Right atrium auricular region (tissue), 2 donors: ENCODE results near the gene EFNA5. TPM values are rescaled to one million over a fixed set of nuclear protein-coding genes. Genes with fewer than 3 reads are reported as not detected.
"Not testable (repeated sequence)": the region's sequence is repeated elsewhere in the genome, so short reads cannot be mapped to it uniquely, and the experiment has no call there.

Experiments
- DNase-seq: peaks from one replicate; pipeline ENCODE4 v3.0.0-alpha.2; 2019; ENCODE audit warnings: low spot score
- H3K27ac ChIP-seq, 2 donors: fragments of 200-600 bp; sonication (generic); 1 replicate in 1 of 2; 2 replicates in 1 of 2; pipeline ENCODE4 v1.5.1; 2016 to 2019
- H3K27me3 ChIP-seq, 2 donors: fragments of 200-600 bp; sonication (generic); one replicate each; pipeline versions ENCODE4 v1.5.1 to v1.6.0; 2017 to 2019
- H3K36me3 ChIP-seq: fragments of 200-600 bp; sonication (generic); one replicate; pipeline ENCODE4 v1.5.1; 2016
- H3K4me1 ChIP-seq, 2 donors: fragments of 200-600 bp; sonication (generic); one replicate each; pipeline versions ENCODE4 v1.5.1 to v1.6.0; 2017 to 2019
- H3K4me3 ChIP-seq, 2 donors: fragments of 200-600 bp; sonication (generic); 1 replicate in 1 of 2; 2 replicates in 1 of 2; pipeline ENCODE4 v1.5.1; 2017 to 2019; ENCODE audit warnings: mild to moderate bottlenecking in 1 of 2, moderate library complexity in 1 of 2
- H3K9me3 ChIP-seq, 2 donors: fragments of 200-600 bp; sonication (generic); one replicate each; pipeline ENCODE4 v1.5.1; 2019
- total RNA-seq, 2 donors: library from RNA; depleted of rRNA; stranded (reverse); fragments of >200 nt; gene quantifications; one replicate each; pipeline ENCODE4 v1.1.0, GENCODE V29; 2016
- TF ChIP-seq, protein P1 (sequence below), 2 donors: fragments of 200-600 bp; sonication (generic); IDR thresholded peaks; one replicate each; pipeline ENCODE4 v1.5.1; 2019; ENCODE audit warnings: antibody characterized with exemption in 2 of 2

The EFNA5 gene
- total RNA-seq, 2 donors from 2014 or later = 17.0 to 19.2 TPM

DNA sequence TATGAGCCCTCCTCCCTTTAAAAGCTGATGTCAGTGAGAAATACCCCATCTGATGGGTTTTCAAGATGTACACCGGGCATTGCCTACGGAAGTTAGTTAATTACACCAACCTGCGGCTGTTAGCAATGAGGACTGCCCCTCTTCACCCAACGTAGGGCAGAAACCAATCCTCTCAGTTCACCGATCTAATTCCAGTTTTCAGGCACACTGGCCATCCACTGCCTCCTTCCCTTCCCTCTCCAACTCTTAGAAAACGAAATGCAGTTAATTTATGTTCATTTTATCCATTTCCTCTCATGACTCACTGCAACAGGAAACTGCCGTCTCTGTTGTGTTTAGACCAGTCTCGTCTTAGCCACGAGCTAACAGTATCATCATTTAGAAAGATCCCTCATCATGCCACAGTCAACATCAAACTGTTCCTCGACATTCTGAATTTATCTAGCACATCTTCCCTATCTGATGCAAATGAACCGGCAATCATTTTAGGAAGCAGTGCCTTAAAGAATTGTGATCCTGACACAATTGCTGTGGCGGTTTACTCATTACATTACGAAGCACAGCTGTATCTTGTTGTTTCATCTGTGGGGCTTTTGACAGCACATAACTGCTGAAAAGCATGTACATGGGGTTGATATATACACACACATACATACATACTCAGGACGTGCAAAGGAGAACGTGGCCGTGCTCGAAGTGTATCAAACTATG is 168.6 kb downstream of the EFNA5 start:
- Histone ChIP-seq H3K4me3 (no peak overlapping the region), H3K9me3 (no peaks in the 10 kb centered on the region), H3K27ac (no peak overlapping the region), H3K36me3 (no peaks in the 10 kb centered on the region), H3K4me1 (no peaks in the 10 kb centered on the region), H3K27me3 (no peaks in the 10 kb centered on the region)
- TF ChIP-seq, protein P1, sequence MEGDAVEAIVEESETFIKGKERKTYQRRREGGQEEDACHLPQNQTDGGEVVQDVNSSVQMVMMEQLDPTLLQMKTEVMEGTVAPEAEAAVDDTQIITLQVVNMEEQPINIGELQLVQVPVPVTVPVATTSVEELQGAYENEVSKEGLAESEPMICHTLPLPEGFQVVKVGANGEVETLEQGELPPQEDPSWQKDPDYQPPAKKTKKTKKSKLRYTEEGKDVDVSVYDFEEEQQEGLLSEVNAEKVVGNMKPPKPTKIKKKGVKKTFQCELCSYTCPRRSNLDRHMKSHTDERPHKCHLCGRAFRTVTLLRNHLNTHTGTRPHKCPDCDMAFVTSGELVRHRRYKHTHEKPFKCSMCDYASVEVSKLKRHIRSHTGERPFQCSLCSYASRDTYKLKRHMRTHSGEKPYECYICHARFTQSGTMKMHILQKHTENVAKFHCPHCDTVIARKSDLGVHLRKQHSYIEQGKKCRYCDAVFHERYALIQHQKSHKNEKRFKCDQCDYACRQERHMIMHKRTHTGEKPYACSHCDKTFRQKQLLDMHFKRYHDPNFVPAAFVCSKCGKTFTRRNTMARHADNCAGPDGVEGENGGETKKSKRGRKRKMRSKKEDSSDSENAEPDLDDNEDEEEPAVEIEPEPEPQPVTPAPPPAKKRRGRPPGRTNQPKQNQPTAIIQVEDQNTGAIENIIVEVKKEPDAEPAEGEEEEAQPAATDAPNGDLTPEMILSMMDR (IDR thresholded peaks at IDR 0.05) = no peak
- no peak for DNase-seq

DNA sequence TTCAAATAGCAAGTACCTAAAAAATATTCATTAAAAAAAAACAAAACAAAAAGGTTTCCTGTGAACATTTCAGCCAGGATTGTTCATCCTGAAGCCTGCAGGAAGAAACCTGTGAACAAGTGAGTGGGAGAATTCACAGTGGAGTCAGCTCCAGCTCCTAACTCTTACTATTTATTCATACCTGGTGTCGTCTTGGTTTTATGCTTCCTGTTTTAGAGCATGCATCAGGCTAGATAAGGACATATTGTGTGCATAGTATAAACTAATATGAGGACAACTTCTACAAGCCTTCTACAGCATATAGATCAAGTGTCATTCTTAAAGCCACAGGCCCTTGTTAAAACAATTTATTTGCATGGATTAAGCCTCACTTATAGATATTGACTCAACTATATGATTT is 169.9 kb downstream of the EFNA5 start:
- H3K27me3 ChIP-seq = no peaks in the 10 kb centered on the region
- DNase-seq = no peak
- TF ChIP-seq, protein P1 (IDR thresholded peaks at IDR 0.05) = no peak
- H3K4me3 ChIP-seq = no peak overlapping the region
- H3K9me3 ChIP-seq = no peaks in the 10 kb centered on the region
- H3K4me1 ChIP-seq = no peaks in the 10 kb centered on the region
- H3K36me3 ChIP-seq = no peaks in the 10 kb centered on the region
- no peak overlapping the region for H3K27ac ChIP-seq

DNA sequence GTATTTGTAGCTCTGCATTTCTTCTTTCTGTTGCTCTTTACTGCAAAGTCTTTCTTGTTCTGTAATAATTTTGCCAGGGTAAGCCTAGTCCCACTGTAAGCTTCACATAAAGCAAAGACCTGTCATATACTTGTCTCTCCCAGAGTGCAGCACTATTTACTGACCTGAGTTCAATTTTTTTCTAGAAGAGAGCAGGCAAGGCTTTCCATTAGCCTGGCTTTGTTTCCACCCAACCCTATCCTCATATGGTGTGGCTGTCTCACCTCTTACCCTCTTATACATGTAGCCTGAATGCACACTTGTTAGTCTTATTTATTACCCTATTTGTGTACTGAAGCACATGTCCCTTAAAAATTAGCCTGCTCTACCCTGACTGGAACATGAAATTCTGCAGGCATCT is 170.4 kb downstream of the EFNA5 start:
- DNase-seq = no peak
- no peaks in the 10 kb centered on the region for H3K9me3 ChIP-seq
- TF ChIP-seq, protein P1 (IDR thresholded peaks at IDR 0.05) = no peak
- H3K27ac ChIP-seq = no peak overlapping the region
- no peaks in the 10 kb centered on the region for H3K4me1 ChIP-seq
- no peaks in the 10 kb centered on the region for H3K36me3 ChIP-seq
- no peaks in the 10 kb centered on the region for H3K27me3 ChIP-seq
- no peak overlapping the region for H3K4me3 ChIP-seq

DNA sequence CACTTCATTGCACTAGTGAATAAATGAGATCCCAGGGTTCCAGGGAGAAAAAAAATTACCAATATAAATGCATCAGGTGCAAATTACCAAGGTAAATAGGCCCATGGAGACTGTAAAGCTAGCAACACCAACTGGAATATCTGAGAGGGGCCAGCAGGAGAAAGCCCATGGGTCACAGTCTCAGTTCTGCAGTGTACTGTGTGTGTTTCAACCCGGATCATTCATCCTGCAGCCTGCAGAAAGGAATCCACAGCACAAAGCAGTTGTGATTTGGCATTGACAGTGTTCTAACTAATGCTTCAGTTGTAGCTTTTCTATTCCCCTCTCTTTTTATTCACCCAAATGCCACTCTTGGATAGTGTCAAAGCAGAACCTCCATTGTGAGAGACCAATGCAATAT is 171.0 kb downstream of the EFNA5 start:
- Histone ChIP-seq H3K4me3 (no peak overlapping the region), H3K4me1 (no peaks in the 10 kb centered on the region)

GRCh38 chr5:107499237-107499636 is 171.5 kb downstream of the EFNA5 start:
- Histone ChIP-seq H3K4me3 (no peak overlapping the region), H3K36me3 (no peaks in the 10 kb centered on the region), H3K27ac (no peak overlapping the region), H3K9me3 (no peaks in the 10 kb centered on the region), H3K4me1 (no peaks in the 10 kb centered on the region), H3K27me3 (no peaks in the 10 kb centered on the region)
- TF ChIP-seq, protein P1 (IDR thresholded peaks at IDR 0.05) = no peak
- no peak for DNase-seq

More for the DNA sequence above, 171.0 kb downstream of the EFNA5 start:
- TF ChIP-seq, protein P1 (IDR thresholded peaks at IDR 0.05) = no peak
- H3K27ac ChIP-seq = no peak overlapping the region
- H3K36me3 ChIP-seq = no peaks in the 10 kb centered on the region
- no peak for DNase-seq
- H3K27me3 ChIP-seq = no peaks in the 10 kb centered on the region
- no peaks in the 10 kb centered on the region for H3K9me3 ChIP-seq

DNA sequence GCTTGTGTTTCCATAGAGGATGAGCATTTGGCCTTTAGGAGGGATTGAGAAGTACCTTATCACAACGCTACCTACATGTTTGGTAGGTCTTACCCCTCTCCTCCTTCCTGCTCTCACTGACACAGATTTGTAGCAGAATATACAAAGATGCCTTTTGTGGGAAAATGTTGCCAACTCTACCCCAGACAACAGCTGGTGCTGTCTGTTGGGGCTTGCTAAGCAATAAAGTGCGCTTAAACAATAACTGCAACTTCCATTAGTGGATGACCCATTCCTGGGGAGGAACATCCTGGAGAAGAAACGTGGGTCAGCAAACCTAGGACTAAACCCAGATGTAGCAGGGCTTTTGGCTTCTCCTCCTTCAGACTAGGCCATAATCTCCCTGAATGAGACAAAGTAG is 174.3 kb downstream of the EFNA5 start:
- H3K4me3 ChIP-seq = no peak overlapping the region
- no peak overlapping the region for H3K27ac ChIP-seq
- H3K36me3 ChIP-seq = no peaks in the 10 kb centered on the region
- DNase-seq = no peak
- H3K27me3 ChIP-seq = no peaks in the 10 kb centered on the region
- no peaks in the 10 kb centered on the region for H3K9me3 ChIP-seq
- TF ChIP-seq, protein P1 (IDR thresholded peaks at IDR 0.05) = no peak
- no peaks in the 10 kb centered on the region for H3K4me1 ChIP-seq

DNA sequence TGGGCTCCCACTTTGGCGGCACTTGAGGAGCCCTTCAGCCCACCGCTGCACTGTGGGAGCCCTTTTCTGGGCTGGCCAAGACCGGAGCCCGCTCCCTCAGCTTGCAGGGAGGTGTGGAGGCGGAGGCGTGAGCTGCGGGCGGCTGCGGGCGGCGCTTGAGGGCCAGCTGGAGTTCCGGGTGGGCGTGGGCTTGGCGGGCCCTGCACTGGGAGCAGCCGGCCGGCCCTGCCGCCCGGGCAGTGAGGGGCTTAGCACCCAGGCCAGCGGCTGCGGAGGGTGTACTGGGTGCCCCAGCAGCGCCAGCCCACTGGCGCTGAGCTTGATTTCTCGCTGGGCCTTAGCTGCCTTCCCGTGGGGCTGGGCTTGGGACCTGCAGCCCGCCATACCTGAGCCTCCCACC is 176.6 kb downstream of the EFNA5 start:
- H3K36me3 ChIP-seq, H3K9me3 ChIP-seq, H3K4me1 ChIP-seq, H3K4me3 ChIP-seq, H3K27me3 ChIP-seq, H3K27ac ChIP-seq, DNase-seq: not testable (repeated sequence)
